ENCODE data around the gene RALA.
"Not testable (repeated sequence)": the region's sequence is repeated elsewhere in the genome, so short reads cannot be mapped to it uniquely, and the experiment has no call there.

Gene RALA

GRCh38 chr7:39650676-39651075 lies 27.3 kb downstream of the RALA start:
- DNase-seq = no peak

GRCh38 chr7:39651265-39651664 lies 27.9 kb downstream of the RALA start:
- DNase-seq = no peak

GRCh38 chr7:39656415-39656814 lies 33.0 kb downstream of the RALA start:
- no peak for DNase-seq

- DNase-seq = no peak
These were observed 36.1 kb downstream of the RALA start for GRCh38 chr7:39659356-39660013.

- no peak for DNase-seq
These were observed 38.6 kb downstream of the RALA start for GRCh38 chr7:39661960-39662359.

GRCh38 chr7:39663263-39663662 lies 39.9 kb downstream of the RALA start:
- no peak for DNase-seq

GRCh38 chr7:39664057-39664456 lies 40.7 kb downstream of the RALA start:
- DNase-seq = no peak

GRCh38 chr7:39664585-39664984 lies 41.2 kb downstream of the RALA start:
- DNase-seq = no peak

- DNase-seq = no peak
These were observed 43.2 kb downstream of the RALA start for GRCh38 chr7:39666562-39666961.

GRCh38 chr7:39667341-39667923 lies 44.1 kb downstream of the RALA start:
- no peak for DNase-seq

GRCh38 chr7:39668280-39668679 lies 44.9 kb downstream of the RALA start:
- DNase-seq = not testable (repeated sequence)

GRCh38 chr7:39670052-39670451 lies 46.7 kb downstream of the RALA start:
- DNase-seq = no peak

- no peak for DNase-seq
These were observed 47.6 kb downstream of the RALA start for GRCh38 chr7:39670934-39671333.

- no peak for DNase-seq
These were observed 48.8 kb downstream of the RALA start for GRCh38 chr7:39672176-39672575.

GRCh38 chr7:39673868-39674267 lies 50.5 kb downstream of the RALA start:
- DNase-seq = no peak

- no peak for DNase-seq
These were observed 51.0 kb downstream of the RALA start for GRCh38 chr7:39674406-39674805.

- DNase-seq = no peak
These were observed 53.0 kb downstream of the RALA start for GRCh38 chr7:39676346-39676745.

- DNase-seq = no peak
These were observed 55.7 kb downstream of the RALA start for GRCh38 chr7:39678930-39679709.

- DNase-seq = not testable (repeated sequence)
These were observed 56.5 kb downstream of the RALA start for GRCh38 chr7:39679874-39680273.

GRCh38 chr7:39681887-39682441 lies 58.6 kb downstream of the RALA start:
- DNase-seq = no peak

GRCh38 chr7:39683216-39683845 lies 60.0 kb downstream of the RALA start:
- DNase-seq = no peak

- no peak for DNase-seq
These were observed 63.0 kb downstream of the RALA start for GRCh38 chr7:39686261-39686924.

All from activated CD4-positive, alpha-beta T cell treated with anti-CD3 and anti-CD28 coated beads, Interleukin-2, amount 50 U/mL, for 48 hours (primary cell).